ENCODE results near the gene C9. TPM values are rescaled to one million over a fixed set of nuclear protein-coding genes. Genes with fewer than 3 reads are reported as not detected.

C9 gene
- polyA plus RNA-seq, 1 donor (not counting 4 experiments of a cell fraction or from before 2014, with no cell fraction given), result 0.04 TPM

- no peak overlapping the region for H3K4me2 ChIP-seq (ENCODE audit: control insufficient read depth, extremely low read depth, insufficient read depth, low read depth, low read length)
- H3K4me3 ChIP-seq (ENCODE audit: control insufficient read depth in 2 of 3, extremely low read depth in 1 of 3, insufficient read depth in 2 of 3, low read depth in 1 of 3, low read length in 3 of 3), result no peak overlapping the region
- H3K9ac ChIP-seq (ENCODE audit: control insufficient read depth, extremely low read depth, insufficient read depth, low read length), result no peak overlapping the region
- dilution Hi-C loops (cut with MboI; ENCODE audit: extremely low pct_ligation_motif_present, low sequenced_read_pairs), result no loop called here
- no peaks in the 10 kb centered on the region for H3K9me1 ChIP-seq (ENCODE audit: control insufficient read depth, extremely low read depth, insufficient read depth, low read length)
- DNase-seq (ENCODE audit: low read depth, low spot score) (no peak), FAIRE-seq (no peak)
- H3K9me3 ChIP-seq (ENCODE audit: control insufficient read depth, low read depth, low read length), result no peaks in the 10 kb centered on the region
- no peaks in the 10 kb centered on the region for H3K27me3 ChIP-seq (ENCODE audit: control insufficient read depth, extremely low read depth, insufficient read depth, low read length)
- H2AFZ ChIP-seq (ENCODE audit: control insufficient read depth, low read length), result no peak overlapping the region
- no peak overlapping the region for H3K27ac ChIP-seq (ENCODE audit: control insufficient read depth, insufficient read depth, low read length)
- no peaks in the 10 kb centered on the region for H3K4me1 ChIP-seq (ENCODE audit: control insufficient read depth, extremely low read depth, insufficient read depth, low read length)
- no peaks in the 10 kb centered on the region for H4K20me1 ChIP-seq (ENCODE audit: control insufficient read depth, extremely low read depth, insufficient read depth, low read length)
- H3K79me2 ChIP-seq (ENCODE audit: control insufficient read depth, insufficient read depth, low read length), result no peaks in the 10 kb centered on the region
- no peaks in the 10 kb centered on the region for H3K36me3 ChIP-seq (ENCODE audit: control insufficient read depth in 2 of 2, extremely low read depth in 1 of 2, insufficient read depth in 2 of 2, low read length in 2 of 2)
- TF ChIP-seq CTCF (optimal IDR thresholded peaks at IDR 0.05 in 1 of 3, IDR thresholded peaks at IDR 0.05 in 1 of 3, conservative IDR thresholded peaks at IDR 0.05 in 1 of 3; ENCODE audit: extremely low read depth in 1 of 3, insufficient read depth in 2 of 3, low read length in 3 of 3) (no peak), EZH2 (IDR thresholded peaks at IDR 0.05; ENCODE audit: low read length) (no peak)
Observed at GRCh38 chr5:39328731-39329130, 35.6 kb downstream of the C9 start.

GRCh38 chr5:39323542-39323941 lies 40.8 kb downstream of the C9 start:
- TF ChIP-seq EZH2 (IDR thresholded peaks at IDR 0.05; ENCODE audit: low read length) (no peak), CTCF (optimal IDR thresholded peaks at IDR 0.05 in 1 of 3, IDR thresholded peaks at IDR 0.05 in 1 of 3, conservative IDR thresholded peaks at IDR 0.05 in 1 of 3; ENCODE audit: extremely low read depth in 1 of 3, insufficient read depth in 2 of 3, low read length in 3 of 3) (no peak)
- H4K20me1 ChIP-seq (ENCODE audit: control insufficient read depth, extremely low read depth, insufficient read depth, low read length), result no peaks in the 10 kb centered on the region
- no peak overlapping the region for H3K27ac ChIP-seq (ENCODE audit: control insufficient read depth, insufficient read depth, low read length)
- H3K9me3 ChIP-seq (ENCODE audit: control insufficient read depth, low read depth, low read length), result no peaks in the 10 kb centered on the region
- H3K9me1 ChIP-seq (ENCODE audit: control insufficient read depth, extremely low read depth, insufficient read depth, low read length), result no peaks in the 10 kb centered on the region
- no peak overlapping the region for H2AFZ ChIP-seq (ENCODE audit: control insufficient read depth, low read length)
- H3K79me2 ChIP-seq (ENCODE audit: control insufficient read depth, insufficient read depth, low read length), result no peaks in the 10 kb centered on the region
- H3K4me3 ChIP-seq (ENCODE audit: control insufficient read depth in 2 of 3, extremely low read depth in 1 of 3, insufficient read depth in 2 of 3, low read depth in 1 of 3, low read length in 3 of 3), result no peak overlapping the region
- no peaks in the 10 kb centered on the region for H3K4me1 ChIP-seq (ENCODE audit: control insufficient read depth, extremely low read depth, insufficient read depth, low read length)
- DNase-seq (ENCODE audit: low read depth, low spot score) (no peak), FAIRE-seq (no peak)
- H3K9ac ChIP-seq (ENCODE audit: control insufficient read depth, extremely low read depth, insufficient read depth, low read length), result no peak overlapping the region
- dilution Hi-C loops (cut with MboI; ENCODE audit: extremely low pct_ligation_motif_present, low sequenced_read_pairs), result no loop called here
- no peaks in the 10 kb centered on the region for H3K36me3 ChIP-seq (ENCODE audit: control insufficient read depth in 2 of 2, extremely low read depth in 1 of 2, insufficient read depth in 2 of 2, low read length in 2 of 2)
- no peaks in the 10 kb centered on the region for H3K27me3 ChIP-seq (ENCODE audit: control insufficient read depth, extremely low read depth, insufficient read depth, low read length)
- no peak overlapping the region for H3K4me2 ChIP-seq (ENCODE audit: control insufficient read depth, extremely low read depth, insufficient read depth, low read depth, low read length)
